Activated T-helper 1 cell treated with Interleukin-2 at 50 U/mL for 16 hours (primary cell): ENCODE data around the gene BRIX1.

Experiments used
- DNase-seq: peaks from one replicate; pipeline ENCODE4 v3.0.0-alpha.2; 2020; ENCODE audit warnings: low read depth

The BRIX1 gene, protein sequence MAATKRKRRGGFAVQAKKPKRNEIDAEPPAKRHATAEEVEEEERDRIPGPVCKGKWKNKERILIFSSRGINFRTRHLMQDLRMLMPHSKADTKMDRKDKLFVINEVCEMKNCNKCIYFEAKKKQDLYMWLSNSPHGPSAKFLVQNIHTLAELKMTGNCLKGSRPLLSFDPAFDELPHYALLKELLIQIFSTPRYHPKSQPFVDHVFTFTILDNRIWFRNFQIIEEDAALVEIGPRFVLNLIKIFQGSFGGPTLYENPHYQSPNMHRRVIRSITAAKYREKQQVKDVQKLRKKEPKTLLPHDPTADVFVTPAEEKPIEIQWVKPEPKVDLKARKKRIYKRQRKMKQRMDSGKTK

GRCh38 chr5:34915139-34915855, at the start of gene BRIX1, which contains the start of gene RAD1:
Gene BRIX1 (plus strand): TSS chr5:34915711. CDS start chr5:34915739, 28 bp downstream.
Gene RAD1 (minus strand): TSS chr5:34915504. CDS start chr5:34914892, 612 bp downstream.
- DNase-seq: peak; percentile 89

DNA sequence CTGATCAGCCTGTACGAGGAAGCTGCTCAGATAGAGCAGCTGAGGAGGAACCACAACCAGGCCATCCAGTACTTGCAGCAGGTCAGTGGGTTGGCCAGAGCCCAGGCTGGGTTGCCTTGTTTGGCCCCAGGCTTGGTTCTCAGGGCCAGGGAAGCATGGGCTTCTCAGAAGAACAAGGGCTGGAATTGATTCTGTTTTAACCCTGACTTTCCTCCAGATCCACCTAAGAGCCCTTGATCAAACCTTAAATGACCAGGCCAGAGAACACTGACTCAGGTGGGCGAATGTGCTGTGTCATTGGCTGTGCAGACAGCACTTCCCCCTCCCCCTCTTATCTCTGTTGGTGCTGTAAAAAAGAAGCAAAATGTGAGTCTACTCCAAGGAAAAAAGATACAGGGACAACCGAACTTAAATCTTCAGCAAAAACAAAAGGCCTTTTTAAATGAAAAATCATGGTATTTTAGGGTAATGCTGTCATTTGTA, 48.5 kb upstream of the BRIX1 start:
- DNase-seq: no peak

DNA sequence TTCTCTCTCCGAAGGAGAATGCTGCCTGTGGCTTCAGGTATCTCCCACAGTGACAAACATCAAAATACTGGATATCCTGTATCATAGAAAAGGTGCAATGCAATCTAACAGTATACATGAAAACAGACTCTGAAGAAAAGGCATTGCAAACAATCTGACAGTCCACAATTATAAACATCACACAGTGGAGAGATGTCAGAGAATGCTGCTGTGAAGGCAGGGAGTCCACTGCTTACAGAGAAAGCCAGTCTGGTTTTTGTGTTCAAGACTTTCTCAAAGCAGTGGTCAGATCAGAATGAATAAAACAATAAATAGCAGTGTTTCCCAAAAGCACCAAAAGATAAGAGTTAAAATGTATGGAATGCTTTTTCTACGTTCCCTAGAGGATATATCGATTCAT, 47.9 kb upstream of the BRIX1 start:
- no peak for DNase-seq

GRCh38 chr5:34868791-34869190, 46.7 kb upstream of the BRIX1 start:
- DNase-seq: no peak

DNA sequence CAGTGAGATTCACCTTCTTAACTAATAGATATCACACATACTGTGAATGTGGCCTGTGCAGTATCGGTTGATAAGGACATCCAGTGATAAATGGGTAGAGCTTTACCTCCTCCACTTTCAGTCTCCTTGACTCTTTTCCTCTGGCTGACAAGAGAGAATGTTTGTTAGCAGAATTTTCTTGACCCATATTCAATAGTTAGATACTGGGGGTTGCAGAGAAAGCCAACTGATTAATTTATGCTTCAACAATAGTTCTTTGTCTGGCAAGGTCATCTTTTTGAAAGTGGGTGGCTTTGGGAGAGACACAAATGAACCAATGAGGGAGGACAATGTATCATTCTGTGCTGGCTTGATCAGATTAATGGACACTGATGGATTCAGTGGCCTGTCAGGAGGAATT, 46.3 kb upstream of the BRIX1 start:
- DNase-seq: no peak

DNA sequence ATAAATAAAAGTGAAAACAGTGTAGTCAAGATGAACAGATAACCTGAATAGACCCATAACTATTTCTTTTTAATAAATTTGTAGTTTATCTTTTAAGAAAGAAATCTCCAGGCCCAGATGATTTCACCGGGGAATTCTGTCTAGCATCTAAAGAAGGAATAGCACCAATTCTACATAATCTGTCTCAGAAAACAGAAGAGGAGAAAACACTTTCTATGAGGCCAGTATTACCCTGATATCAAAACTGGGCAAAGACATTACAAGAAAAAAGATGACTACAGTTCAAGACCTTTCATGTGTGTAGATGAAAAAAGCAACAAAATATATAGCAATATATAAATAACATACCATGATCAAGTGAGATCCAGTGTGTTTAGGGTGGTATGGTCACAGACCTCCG, 45.1 kb upstream of the BRIX1 start:
- DNase-seq: no peak

DNA sequence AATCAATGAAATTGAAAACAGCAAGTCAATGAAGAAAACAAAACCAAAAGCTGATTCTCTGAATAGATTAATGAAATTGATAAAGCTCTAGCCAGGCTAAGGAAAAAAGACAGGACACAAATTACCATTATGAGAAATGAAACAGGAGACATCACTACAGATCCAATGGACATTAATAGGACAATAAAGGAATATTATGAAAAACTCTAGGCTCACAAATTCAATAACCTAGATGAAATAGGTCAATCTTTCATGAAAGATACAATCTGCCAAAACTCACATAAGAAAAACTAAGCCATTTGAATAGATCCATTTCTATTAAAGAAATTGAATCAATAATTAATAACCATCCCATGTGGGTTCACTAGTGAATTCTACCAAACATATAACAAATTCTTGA, 39.2 kb upstream of the BRIX1 start:
- no peak for DNase-seq

GRCh38 chr5:34881246-34881645, 34.3 kb upstream of the BRIX1 start:
- DNase-seq: no peak

GRCh38 chr5:34886392-34887119, 29.0 kb upstream of the BRIX1 start:
- DNase-seq: no peak

GRCh38 chr5:34889394-34889793, 26.1 kb upstream of the BRIX1 start:
- DNase-seq: no peak

GRCh38 chr5:34891981-34892380, 23.5 kb upstream of the BRIX1 start:
- DNase-seq: no peak

GRCh38 chr5:34892414-34892813, 23.1 kb upstream of the BRIX1 start:
- no peak for DNase-seq

GRCh38 chr5:34894716-34895115, 20.8 kb upstream of the BRIX1 start:
- DNase-seq: no peak

DNA sequence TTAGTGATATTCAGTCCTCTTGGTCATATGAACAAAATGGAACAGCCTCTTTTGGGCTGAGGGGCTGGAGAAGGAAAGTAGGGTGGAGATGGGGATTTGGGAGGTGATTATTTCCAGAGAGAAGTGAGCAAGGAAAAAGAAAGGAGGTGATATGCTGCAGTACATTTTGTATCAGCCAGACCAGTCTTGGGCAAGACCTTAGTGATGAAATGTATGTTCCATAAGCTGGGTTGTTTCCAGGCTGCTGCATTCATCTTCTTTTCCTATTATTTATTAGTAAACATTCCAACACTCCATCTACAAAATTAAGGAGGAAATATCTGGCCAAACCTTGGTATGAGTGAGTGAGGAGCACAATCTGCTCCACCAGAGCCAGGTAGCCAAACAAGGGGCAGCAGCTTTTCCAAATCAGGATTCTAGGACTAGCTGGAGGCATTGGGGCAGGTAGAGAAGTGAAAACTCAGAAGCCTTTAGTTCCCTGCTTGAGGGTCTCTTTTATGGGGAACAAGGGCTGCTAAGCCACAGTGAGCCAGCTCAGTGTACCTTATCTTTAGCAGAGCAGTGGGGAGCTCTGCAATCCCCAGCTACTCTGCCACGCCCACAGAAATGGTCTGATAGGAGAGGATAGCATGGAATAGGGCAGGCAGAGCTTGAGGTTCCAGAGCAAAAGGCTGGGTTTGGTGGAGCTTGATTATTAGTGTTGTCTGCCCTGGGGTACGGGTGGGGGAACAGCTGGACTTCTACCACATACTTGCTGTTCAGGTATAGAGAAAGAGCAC, 19.7 kb upstream of the BRIX1 start:
- no peak for DNase-seq

GRCh38 chr5:34897646-34898045, 17.9 kb upstream of the BRIX1 start:
- no peak for DNase-seq

- DNase-seq: peak; percentile 41
Observed at GRCh38 chr5:34898258-34898895, 17.1 kb upstream of the BRIX1 start.

- DNase-seq: no peak
Observed at GRCh38 chr5:34899066-34899465, 16.4 kb upstream of the BRIX1 start.

DNA sequence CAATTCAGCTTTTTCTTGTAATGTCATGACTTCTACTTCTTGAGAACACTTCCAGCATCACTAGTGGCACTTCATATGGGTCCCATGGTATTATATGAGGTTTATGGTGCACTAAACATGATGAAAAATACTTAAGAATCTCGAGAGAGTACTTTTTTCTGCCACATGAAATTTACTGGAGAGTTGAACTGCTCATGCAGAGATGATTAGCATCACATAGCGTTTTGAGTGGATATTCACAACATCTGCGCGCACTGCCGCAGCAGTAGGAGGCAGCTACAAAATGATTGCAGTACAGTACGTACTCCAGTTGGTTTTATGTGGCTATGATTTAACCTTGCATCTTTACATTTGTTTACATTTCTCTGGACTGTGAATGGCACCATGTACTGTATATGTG, 14.9 kb upstream of the BRIX1 start:
- no peak for DNase-seq

GRCh38 chr5:34903260-34903659, 12.3 kb upstream of the BRIX1 start:
- no peak for DNase-seq

- no peak for DNase-seq
Observed at GRCh38 chr5:34905564-34905963, 9.9 kb upstream of the BRIX1 start.

GRCh38 chr5:34913072-34913471, 2.4 kb upstream of the BRIX1 start:
- DNase-seq: no peak
